NCI-H146 treated with DMSO at 0.1 percent for 48 hours (cell line): ENCODE measurements around the gene PRH2.

ENCODE experiments used
- DNase-seq: peaks from one replicate; lab custom pipeline; 2025; ENCODE audit not compliant: unreplicated experiment; lab: John Stamatoyannopoulos, UW

The PRH2 gene

GRCh38 chr12:10959804-10960203 is 30.8 kb downstream of the PRH2 start:
- no peak for DNase-seq

- no peak for DNase-seq
Observed at GRCh38 chr12:10960211-10960610, 31.2 kb downstream of the PRH2 start.

- DNase-seq: no peak
Observed at GRCh38 chr12:10965476-10965875, 36.4 kb downstream of the PRH2 start.

GRCh38 chr12:10966314-10966713 is 37.3 kb downstream of the PRH2 start:
- DNase-seq: no peak

- no peak for DNase-seq
Observed at GRCh38 chr12:10967409-10967808, 38.4 kb downstream of the PRH2 start.

- no peak for DNase-seq
Observed at GRCh38 chr12:10968765-10969456, 39.9 kb downstream of the PRH2 start.

- DNase-seq: no peak
Observed at GRCh38 chr12:10974965-10975364, 45.9 kb downstream of the PRH2 start.

- no peak for DNase-seq
Observed at GRCh38 chr12:10982244-10982643, 53.2 kb downstream of the PRH2 start.
